CD14-positive monocyte (primary cell): ENCODE results near the gene MTMR3. TPM values are rescaled to one million over a fixed set of nuclear protein-coding genes. Genes with fewer than 3 reads are reported as not detected.
A peak's percentile ranks its signal among the peaks of the same experiment; 100 is the strongest.

Experiments
- DNase-seq, 3 donors: peaks; one replicate each; pipeline ENCODE4 v3.0.0-alpha.2; 2011 to 2022
- H2AFZ ChIP-seq: 2 replicates; pipeline ENCODE4 v1.6.0; 2012; ENCODE audit warnings: mild to moderate bottlenecking, low read depth, low read length, inconsistent platforms; ENCODE audit not compliant: insufficient read depth, poor library complexity, severe bottlenecking
- H3K27ac ChIP-seq, 2 donors: 1 replicate in 1 of 2; 2 replicates in 1 of 2; pipeline ENCODE4 v1.5.1; 2012 to 2013; ENCODE audit warnings: low read length in 2 of 2, control low read depth in 1 of 2, inconsistent platforms in 1 of 2, low read depth in 1 of 2, mild to moderate bottlenecking in 1 of 2
- H3K27me3 ChIP-seq, 2 donors: one replicate each; pipeline versions ENCODE4 v1.6.0 to v1.6.1; 2011 to 2013; ENCODE audit warnings: low read length in 2 of 2; ENCODE audit not compliant: control insufficient read depth in 2 of 2, insufficient read depth in 2 of 2
- H3K36me3 ChIP-seq, 2 donors: replicated peaks in 1 of 2; 1 replicate in 1 of 2; 2 replicates in 1 of 2; pipeline versions ENCODE4 v1.5.1 to v1.6.1; 2012 to 2013; ENCODE audit warnings: low read length in 2 of 2, control low read depth in 1 of 2, inconsistent platforms in 1 of 2, mild to moderate bottlenecking in 1 of 2; ENCODE audit not compliant: insufficient read depth in 2 of 2, control insufficient read depth in 1 of 2
- H3K4me1 ChIP-seq, 2 donors: 1 replicate in 1 of 2; 2 replicates in 1 of 2; pipeline versions ENCODE4 v1.5.1 to v1.6.1; 2012 to 2013; ENCODE audit warnings: low read length in 2 of 2, control low read depth in 1 of 2, inconsistent platforms in 1 of 2, mild to moderate bottlenecking in 1 of 2, moderate library complexity in 1 of 2; ENCODE audit not compliant: insufficient read depth in 2 of 2, control insufficient read depth in 1 of 2
- H3K4me2 ChIP-seq: replicated peaks from 2 replicates; pipeline ENCODE3; 2012; ENCODE audit warnings: low read length, moderate library complexity, mild to moderate bottlenecking; ENCODE audit not compliant: poor library complexity, severe bottlenecking; ENCODE audit errors: extremely low read depth
- H3K4me3 ChIP-seq, 3 experiments: fragments of 200-600 bp in 1 of 3; sonication (generic) in 1 of 3; replicated peaks in 1 of 3; 1 replicate in 2 of 3; 2 replicates in 1 of 3; pipeline ENCODE4 v1.5.1; 2011 to 2013; ENCODE audit warnings: low read length in 3 of 3, mild to moderate bottlenecking in 3 of 3, control low read depth in 2 of 3, low read depth in 2 of 3, inconsistent platforms in 1 of 3, moderate library complexity in 1 of 3
- H3K79me2 ChIP-seq: 2 replicates; pipeline ENCODE4 v1.6.0; 2012; ENCODE audit warnings: mild to moderate bottlenecking, control low read depth, inconsistent platforms, low read length, moderate library complexity; ENCODE audit not compliant: insufficient read depth
- H3K9ac ChIP-seq: 2 replicates; pipeline ENCODE4 v1.6.0; 2017; ENCODE audit warnings: low read length, mild to moderate bottlenecking; ENCODE audit not compliant: insufficient read depth, poor library complexity, severe bottlenecking
- H3K9me3 ChIP-seq, 2 donors: replicated peaks in 1 of 2; 1 replicate in 1 of 2; 2 replicates in 1 of 2; pipeline versions ENCODE4 v1.5.1 to v1.6.1; 2012 to 2013; ENCODE audit warnings: low read length in 2 of 2, control low read depth in 1 of 2; ENCODE audit not compliant: control insufficient read depth in 1 of 2, insufficient read depth in 1 of 2
- H4K20me1 ChIP-seq: 2 replicates; pipeline ENCODE4 v1.6.0; 2012; ENCODE audit warnings: mild to moderate bottlenecking, low read length, control low read depth, moderate library complexity; ENCODE audit not compliant: insufficient read depth
- H3K27ac Mint-ChIP-seq, 7 donors: one replicate each; pipeline ENCODE4 v1.8.0; 2020; ENCODE audit warnings: mild to moderate bottlenecking in 7 of 7, mixed read lengths in 7 of 7, moderate library complexity in 6 of 7, inconsistent platforms in 2 of 7
- H3K27me3 Mint-ChIP-seq, 3 donors: one replicate each; pipeline ENCODE4 v1.8.0; 2021 to 2022; ENCODE audit warnings: low read depth in 3 of 3, mild to moderate bottlenecking in 3 of 3, mixed read lengths in 3 of 3, moderate library complexity in 3 of 3, inconsistent platforms in 1 of 3
- H3K36me3 Mint-ChIP-seq, 2 donors: one replicate each; pipeline ENCODE4 v1.8.0; 2020; ENCODE audit warnings: mixed read lengths in 2 of 2, inconsistent platforms in 1 of 2, mild to moderate bottlenecking in 1 of 2
- H3K4me1 Mint-ChIP-seq: one replicate; pipeline ENCODE4 v1.8.0; 2020; ENCODE audit warnings: mild to moderate bottlenecking, mixed read lengths
- H3K4me3 Mint-ChIP-seq, 2 donors: one replicate each; pipeline ENCODE4 v1.8.0; 2020; ENCODE audit warnings: mild to moderate bottlenecking in 2 of 2, mixed read lengths in 2 of 2, moderate library complexity in 1 of 2
- H3K9me3 Mint-ChIP-seq, 7 donors: one replicate each; pipeline ENCODE4 v1.8.0; 2020 to 2022; ENCODE audit warnings: mixed read lengths in 7 of 7, mild to moderate bottlenecking in 6 of 7, moderate library complexity in 6 of 7, inconsistent platforms in 2 of 7
- WGBS: methylation state at CpG from one replicate; pipeline ENCODE4 v1.1.5; 2013; ENCODE audit warnings: missing lambda C conversion rate; ENCODE audit not compliant: insufficient coverage; 5-methylcytosine and 5-hydroxymethylcytosine counted together
- intact Hi-C, 2 donors: fragments of 100-400 bp; cut with micrococcal nuclease; formaldehyde crosslinking; loops; one replicate each; pipeline versions ENCODE4 v1.15.0 to v1.15.1; 2023
- polyA plus RNA-seq, 3 donors: library from polyadenylated mRNA; depleted of rRNA in 1 of 3; unstranded in 2 of 3; stranded (reverse) in 1 of 3; fragments of 300-500 nt in 2 of 3; fragments of >200 nt in 1 of 3; fragmentation: Illumina TruSeq in 2 of 3; gene quantifications; 1 replicate in 2 of 3; 2 replicates in 1 of 3; pipeline ENCODE4 v1.2.3, GENCODE V29; 2012 to 2021
- TF ChIP-seq, protein P1 (sequence below): fragments of 200-600 bp; IDR thresholded peaks from one replicate; pipeline ENCODE4 v1.8.0; 2022; ENCODE audit warnings: antibody characterized with exemption, mild to moderate bottlenecking

The MTMR3 gene
- polyA plus RNA-seq, 3 donors, result 23.4 to 86.1 (median 30.2) TPM

DNA sequence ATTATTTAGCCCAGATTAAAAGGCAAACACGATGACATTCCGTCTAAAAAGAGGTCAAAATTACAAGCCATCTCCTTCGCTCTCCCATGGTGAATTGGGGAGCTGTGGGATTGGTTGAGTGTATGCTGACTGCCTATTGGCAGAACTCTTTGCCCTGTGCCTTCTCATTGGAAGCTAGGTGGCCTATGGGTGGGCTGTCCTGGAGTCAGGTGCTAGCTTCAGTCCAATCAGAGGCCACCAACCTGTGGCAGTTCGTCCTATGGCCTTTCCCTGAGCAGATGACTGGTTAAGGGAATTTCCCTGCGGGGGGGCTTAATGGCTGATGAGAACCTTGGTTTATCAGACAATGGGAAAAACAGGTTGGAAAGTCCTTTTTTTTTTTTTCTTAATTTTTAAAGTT, 3.2 kb upstream of the MTMR3 start:
- Histone ChIP-seq H3K27me3 (no peaks in the 10 kb centered on the region), H3K4me1 (peaks cover 12 to 15% of the 10 kb centered on the region in 2 donors), H4K20me1 (peaks cover 12% of the 10 kb centered on the region), H3K9me3 (no peaks in the 10 kb centered on the region), H2AFZ (no peak overlapping the region), H3K36me3 (no peaks in the 10 kb centered on the region), H3K79me2 (peaks cover 22% of the 10 kb centered on the region), H3K27ac (no peak overlapping the region), H3K4me2 (no peak overlapping the region), H3K9ac (no peak overlapping the region), H3K4me3 (no peak overlapping the region)
- Mint-ChIP-seq H3K4me3 (no peak overlapping the region), H3K27ac (no peak overlapping the region), H3K36me3 (peaks cover 0 to 3% of the 10 kb centered on the region in 2 donors), H3K27me3 (peaks cover 0 to 5% (median 3%) of the 10 kb centered on the region in 3 donors), H3K4me1 (peaks cover 11% of the 10 kb centered on the region), H3K9me3 (peaks cover 0 to 2% (median 0%) of the 10 kb centered on the region in 7 donors)
- intact Hi-C loops, result loop anchor here (5.0 to 10.0 kb wide), 3 partner anchors 45 to 545 kb away; partner anchors contain the start of genes ASCC2 (in 1 of the 2), MTFP1 (in 1 of the 2), UQCR10 (in 1 of the 2) and ZMAT5 (in 1 of the 2)
- TF ChIP-seq, protein P1, sequence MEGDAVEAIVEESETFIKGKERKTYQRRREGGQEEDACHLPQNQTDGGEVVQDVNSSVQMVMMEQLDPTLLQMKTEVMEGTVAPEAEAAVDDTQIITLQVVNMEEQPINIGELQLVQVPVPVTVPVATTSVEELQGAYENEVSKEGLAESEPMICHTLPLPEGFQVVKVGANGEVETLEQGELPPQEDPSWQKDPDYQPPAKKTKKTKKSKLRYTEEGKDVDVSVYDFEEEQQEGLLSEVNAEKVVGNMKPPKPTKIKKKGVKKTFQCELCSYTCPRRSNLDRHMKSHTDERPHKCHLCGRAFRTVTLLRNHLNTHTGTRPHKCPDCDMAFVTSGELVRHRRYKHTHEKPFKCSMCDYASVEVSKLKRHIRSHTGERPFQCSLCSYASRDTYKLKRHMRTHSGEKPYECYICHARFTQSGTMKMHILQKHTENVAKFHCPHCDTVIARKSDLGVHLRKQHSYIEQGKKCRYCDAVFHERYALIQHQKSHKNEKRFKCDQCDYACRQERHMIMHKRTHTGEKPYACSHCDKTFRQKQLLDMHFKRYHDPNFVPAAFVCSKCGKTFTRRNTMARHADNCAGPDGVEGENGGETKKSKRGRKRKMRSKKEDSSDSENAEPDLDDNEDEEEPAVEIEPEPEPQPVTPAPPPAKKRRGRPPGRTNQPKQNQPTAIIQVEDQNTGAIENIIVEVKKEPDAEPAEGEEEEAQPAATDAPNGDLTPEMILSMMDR, result no peak
- peak in 2 of 3 donors; percentile 12 to 73 for DNase-seq
- 96% methylated on average over 4 of the region's 5 CpGs for WGBS

DNA sequence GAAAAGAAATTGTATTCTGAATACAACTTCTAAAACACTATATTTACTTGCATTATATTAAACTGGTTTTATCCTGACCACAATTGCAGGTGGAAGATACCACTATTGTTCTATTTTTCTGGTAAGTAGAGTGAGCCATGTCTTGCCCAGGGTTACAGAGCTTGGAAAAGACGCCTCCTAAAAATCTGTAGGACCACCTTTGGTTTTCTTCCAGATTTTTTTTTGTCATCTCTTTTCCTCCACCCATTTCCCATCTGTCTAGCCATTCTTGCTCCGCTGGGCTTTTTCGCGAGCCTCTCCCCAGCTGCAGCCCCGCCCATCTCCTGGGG, 294 bp upstream of the MTMR3 start:
- Histone ChIP-seq H3K27me3 (no peaks in the 10 kb centered on the region), H3K36me3 (no peaks in the 10 kb centered on the region), H3K4me1 (peaks cover 37 to 44% of the 10 kb centered on the region in 2 donors), H3K27ac (peak overlapping the region in 1 of 2 donors; percentile 92), H3K4me3 (peak overlapping the region in 1 of 3 experiments; percentile 95), H2AFZ (no peak overlapping the region), H3K9me3 (no peaks in the 10 kb centered on the region), H3K4me2 (peak overlapping the region; percentile 85), H4K20me1 (peaks cover 41% of the 10 kb centered on the region), H3K79me2 (peaks cover 51% of the 10 kb centered on the region), H3K9ac (peak overlapping the region; percentile 98)
- peaks cover 9% of the 10 kb centered on the region for H3K4me1 Mint-ChIP-seq
- no peak overlapping the region for H3K4me3 Mint-ChIP-seq
- TF ChIP-seq, protein P1, result no peak
- intact Hi-C loops, result loop anchor here (1.0 to 10.0 kb wide), 4 partner anchors 44 to 542 kb away; partner anchors contain the start of genes ASCC2 (in 2 of the 2), MTFP1 (in 1 of the 2), UQCR10 (in 1 of the 2) and ZMAT5 (in 1 of the 2)
- H3K27ac Mint-ChIP-seq, result peak overlapping the region in 4 of 7 donors; percentile 25 to 85 (median 48)
- H3K27me3 Mint-ChIP-seq, result peaks cover 0 to 5% (median 3%) of the 10 kb centered on the region in 3 donors
- H3K36me3 Mint-ChIP-seq, result peaks cover 1 to 3% of the 10 kb centered on the region in 2 donors
- peaks cover 0 to 2% (median 0%) of the 10 kb centered on the region in 7 donors for H3K9me3 Mint-ChIP-seq
- no peak for DNase-seq
- 0% methylated on average over 4 of the region's 5 CpGs for WGBS
